Endothelial cell of umbilical vein (primary cell): ENCODE results near the gene BNC2.

ENCODE experiments used
- CTCF ChIP-seq, 2 donors: IDR thresholded peaks; 1 replicate in 1 of 2; 2 replicates in 1 of 2; pipeline ENCODE4 v1.5.1; 2011; ENCODE audit warnings: low read length in 2 of 2, mild to moderate bottlenecking in 2 of 2, moderate library complexity in 2 of 2, control low read depth in 1 of 2, inconsistent platforms in 1 of 2, low read depth in 1 of 2; ENCODE audit not compliant: insufficient read depth in 1 of 2; ENCODE audit errors: extremely low read depth in 1 of 2
- EZH2 ChIP-seq: IDR thresholded peaks from 2 replicates; pipeline ENCODE4 v1.6.1; 2012; ENCODE audit warnings: borderline replicate concordance, low read depth, mild to moderate bottlenecking, moderate library complexity, low read length, inconsistent platforms; ENCODE audit not compliant: severe bottlenecking
- FOS ChIP-seq: IDR thresholded peaks from 2 replicates; pipeline ENCODE4 v1.6.1; 2011; ENCODE audit warnings: mild to moderate bottlenecking, low read length, moderate library complexity, borderline replicate concordance; ENCODE audit not compliant: insufficient read depth
- GATA2 ChIP-seq: IDR thresholded peaks from 2 replicates; pipeline ENCODE4 v1.7.0; 2011; ENCODE audit warnings: low read depth, mild to moderate bottlenecking, moderate library complexity, mixed read lengths, low read length; ENCODE audit not compliant: insufficient read length, insufficient read depth
- MAX ChIP-seq: IDR thresholded peaks from 2 replicates; pipeline ENCODE4 v1.6.1; 2011; ENCODE audit not compliant: insufficient read depth, insufficient read length
- MYC ChIP-seq: IDR thresholded peaks from one replicate; pipeline ENCODE4 v1.6.1; 2011; ENCODE audit warnings: mild to moderate bottlenecking, low read depth, low read length
- POLR2A ChIP-seq: IDR thresholded peaks from 2 replicates; pipeline ENCODE4 v1.6.1; 2012; ENCODE audit warnings: low read depth, mild to moderate bottlenecking, control low read depth, low read length
- POLR2AphosphoS5 ChIP-seq: IDR thresholded peaks from 2 replicates; pipeline ENCODE4 v1.6.1; 2012; ENCODE audit warnings: low read depth, mild to moderate bottlenecking, control low read depth, low read length, moderate library complexity; ENCODE audit not compliant: insufficient read depth

GRCh38 chr9:16543225-16543624 lies 327.2 kb downstream of the BNC2 start:
- TF ChIP-seq CTCF (IDR thresholded peaks at IDR 0.05; ENCODE audit: extremely low read depth in 1 of 2, insufficient read depth in 1 of 2, low read depth in 1 of 2, low read length in 2 of 2) (no peak), EZH2 (no peak), MAX (no peak), FOS (no peak), POLR2AphosphoS5 (no peak), POLR2A (no peak), GATA2 (no peak), MYC (no peak)
